ENCODE measurements around the gene CSNK2A1.
"Not testable (repeated sequence)": the region's sequence is repeated elsewhere in the genome, so short reads cannot be mapped to it uniquely, and the experiment has no call there.

Gene CSNK2A1

DNA sequence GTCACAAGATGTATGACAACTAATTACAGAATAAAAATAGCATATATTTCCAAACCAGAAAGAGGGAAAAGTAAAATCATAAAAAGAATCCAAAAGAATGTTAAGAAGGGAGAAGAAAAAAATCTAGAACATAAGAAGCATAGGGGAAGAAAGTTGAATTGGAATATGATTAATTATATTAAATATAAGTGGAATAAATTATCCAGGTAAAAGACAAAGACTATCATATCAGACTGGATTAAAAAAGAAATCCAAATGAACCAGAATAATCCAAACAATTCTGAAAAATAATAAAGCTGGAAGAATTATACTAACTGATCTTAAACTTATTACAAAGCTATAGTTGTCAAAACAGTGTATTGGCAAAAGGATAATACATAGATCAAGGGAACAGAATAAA lies 23.6 kb downstream of the CSNK2A1 start:
- TF ChIP-seq, protein P1, sequence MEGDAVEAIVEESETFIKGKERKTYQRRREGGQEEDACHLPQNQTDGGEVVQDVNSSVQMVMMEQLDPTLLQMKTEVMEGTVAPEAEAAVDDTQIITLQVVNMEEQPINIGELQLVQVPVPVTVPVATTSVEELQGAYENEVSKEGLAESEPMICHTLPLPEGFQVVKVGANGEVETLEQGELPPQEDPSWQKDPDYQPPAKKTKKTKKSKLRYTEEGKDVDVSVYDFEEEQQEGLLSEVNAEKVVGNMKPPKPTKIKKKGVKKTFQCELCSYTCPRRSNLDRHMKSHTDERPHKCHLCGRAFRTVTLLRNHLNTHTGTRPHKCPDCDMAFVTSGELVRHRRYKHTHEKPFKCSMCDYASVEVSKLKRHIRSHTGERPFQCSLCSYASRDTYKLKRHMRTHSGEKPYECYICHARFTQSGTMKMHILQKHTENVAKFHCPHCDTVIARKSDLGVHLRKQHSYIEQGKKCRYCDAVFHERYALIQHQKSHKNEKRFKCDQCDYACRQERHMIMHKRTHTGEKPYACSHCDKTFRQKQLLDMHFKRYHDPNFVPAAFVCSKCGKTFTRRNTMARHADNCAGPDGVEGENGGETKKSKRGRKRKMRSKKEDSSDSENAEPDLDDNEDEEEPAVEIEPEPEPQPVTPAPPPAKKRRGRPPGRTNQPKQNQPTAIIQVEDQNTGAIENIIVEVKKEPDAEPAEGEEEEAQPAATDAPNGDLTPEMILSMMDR (IDR thresholded peaks at IDR 0.05) = no peak
- no peak for TF ChIP-seq ZFX (IDR thresholded peaks at IDR 0.05; ENCODE audit: borderline replicate concordance)
- H3K27ac ChIP-seq = no peak overlapping the region

DNA sequence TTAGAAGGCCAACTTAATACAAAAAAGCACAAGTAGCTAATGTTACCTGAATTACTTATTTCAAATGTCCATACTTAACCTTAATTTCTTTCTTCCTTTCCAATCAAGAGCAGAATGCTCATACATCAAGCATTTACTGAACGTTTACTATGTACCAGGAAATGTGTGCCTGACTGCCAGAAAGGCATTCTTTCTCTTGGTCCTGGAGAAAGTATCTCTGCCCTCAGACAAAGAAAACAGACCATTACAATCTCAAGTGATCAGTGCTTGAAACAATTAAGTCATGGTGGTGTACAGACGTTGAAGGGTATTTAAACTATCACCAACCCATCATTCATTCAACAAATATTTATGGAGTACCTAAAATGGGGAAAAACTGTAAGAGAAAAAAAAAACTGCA lies 26.4 kb downstream of the CSNK2A1 start:
- TF ChIP-seq, protein P1 (IDR thresholded peaks at IDR 0.05) = no peak
- TF ChIP-seq ZFX (IDR thresholded peaks at IDR 0.05; ENCODE audit: borderline replicate concordance) = no peak
- no peak overlapping the region for H3K27ac ChIP-seq

DNA sequence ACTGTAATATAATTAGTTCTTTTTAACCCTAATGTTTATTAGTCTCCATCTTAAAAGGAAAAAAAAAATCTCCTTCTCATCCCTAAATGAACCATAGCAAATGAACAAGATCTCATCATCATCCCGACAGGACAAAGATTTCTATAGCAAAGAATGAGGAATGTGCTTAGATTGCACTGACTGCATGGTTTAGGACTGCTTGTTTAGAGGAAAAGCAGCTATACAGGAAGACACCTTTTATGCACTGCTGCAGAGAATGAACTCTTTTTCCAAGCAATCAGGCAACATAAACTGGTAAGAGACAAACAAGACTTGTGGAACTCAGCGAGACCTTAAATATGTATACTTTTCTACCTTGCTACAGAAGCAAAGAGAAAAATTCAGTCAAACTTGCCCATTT lies 26.8 kb downstream of the CSNK2A1 start:
- no peak overlapping the region for H3K27ac ChIP-seq
- no peak for TF ChIP-seq ZFX (IDR thresholded peaks at IDR 0.05; ENCODE audit: borderline replicate concordance)
- TF ChIP-seq, protein P1 (IDR thresholded peaks at IDR 0.05) = no peak

DNA sequence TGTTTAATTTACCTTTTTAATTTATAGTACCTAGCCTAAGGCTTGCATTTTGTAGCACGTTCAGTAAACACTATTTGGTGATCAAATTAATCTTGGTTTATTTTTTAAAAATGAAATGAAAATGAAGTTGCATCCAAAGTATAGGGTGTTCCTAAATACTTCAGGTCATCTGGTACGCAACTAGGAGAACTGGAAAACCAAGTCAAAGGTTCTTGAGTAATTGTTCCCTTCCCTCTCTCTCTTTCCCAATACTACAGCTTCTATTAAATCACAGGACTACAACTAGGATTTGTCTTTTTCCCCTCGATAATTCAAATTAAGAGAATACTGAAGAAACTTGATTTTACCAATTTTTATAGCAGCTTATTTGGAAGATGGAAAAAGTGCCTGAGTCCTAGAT lies 27.9 kb downstream of the CSNK2A1 start:
- TF ChIP-seq, protein P1 (IDR thresholded peaks at IDR 0.05) = no peak
- no peak for TF ChIP-seq ZFX (IDR thresholded peaks at IDR 0.05; ENCODE audit: borderline replicate concordance)
- no peak overlapping the region for H3K27ac ChIP-seq

DNA sequence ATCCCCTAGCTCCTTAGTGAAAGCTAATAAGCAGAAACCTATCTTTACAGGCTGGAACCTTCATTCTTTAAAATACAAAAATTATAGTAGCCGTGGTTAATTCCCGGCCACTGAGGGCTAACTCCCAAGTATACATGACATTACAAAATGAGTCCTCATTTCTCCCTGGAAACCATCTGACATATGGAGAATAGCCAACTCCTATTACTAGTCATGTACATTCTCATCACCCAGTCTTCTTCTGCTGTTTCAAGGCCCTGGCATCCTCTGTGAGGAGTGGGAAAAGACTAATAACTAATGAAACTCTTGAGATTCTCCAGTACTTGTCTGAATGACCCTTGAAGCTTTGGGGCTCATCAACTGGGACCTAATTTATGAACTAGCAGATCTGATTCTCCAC lies 30.2 kb downstream of the CSNK2A1 start:
- TF ChIP-seq ZFX (IDR thresholded peaks at IDR 0.05; ENCODE audit: borderline replicate concordance) = no peak
- TF ChIP-seq, protein P1 (IDR thresholded peaks at IDR 0.05) = no peak
- no peak overlapping the region for H3K27ac ChIP-seq

DNA sequence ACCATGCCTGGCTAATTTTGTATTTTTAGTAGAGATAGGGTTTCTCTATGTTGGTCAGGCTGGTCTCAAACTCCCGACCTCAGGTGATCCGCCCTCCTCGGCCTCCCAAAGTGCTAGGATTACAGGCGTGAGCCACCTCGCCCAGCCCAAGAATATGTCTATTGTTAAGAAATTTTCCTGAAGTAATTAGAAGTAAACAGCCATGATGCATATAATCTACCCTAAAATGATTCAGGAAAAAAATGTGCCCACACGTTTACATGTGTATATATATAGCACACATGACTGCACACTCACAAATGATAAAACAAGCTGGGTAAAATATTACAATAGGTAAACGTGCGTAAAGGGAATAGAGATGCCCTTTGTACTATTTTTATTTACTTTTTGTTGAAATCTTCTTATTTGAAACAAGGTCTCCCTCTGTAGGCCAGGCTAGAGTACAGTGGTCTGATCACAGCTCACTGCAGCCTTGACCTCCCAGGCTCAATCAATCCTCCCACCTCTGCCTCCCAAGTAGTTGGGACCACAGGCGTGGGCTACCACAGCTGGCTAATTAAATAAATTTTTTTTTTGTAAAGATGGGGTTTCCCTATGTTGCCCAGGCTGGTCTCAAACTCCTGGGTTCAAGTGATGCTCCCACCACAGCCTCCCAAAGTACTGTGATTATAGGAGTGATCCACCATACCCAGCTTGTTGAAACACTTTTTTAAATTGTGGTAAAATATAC lies 33.1 kb downstream of the CSNK2A1 start:
- TF ChIP-seq, protein P1 (IDR thresholded peaks at IDR 0.05) = peak; percentile 29
- H3K27ac ChIP-seq = peak overlapping the region; percentile 9; the same call in 1 of the 2 replicates

DNA sequence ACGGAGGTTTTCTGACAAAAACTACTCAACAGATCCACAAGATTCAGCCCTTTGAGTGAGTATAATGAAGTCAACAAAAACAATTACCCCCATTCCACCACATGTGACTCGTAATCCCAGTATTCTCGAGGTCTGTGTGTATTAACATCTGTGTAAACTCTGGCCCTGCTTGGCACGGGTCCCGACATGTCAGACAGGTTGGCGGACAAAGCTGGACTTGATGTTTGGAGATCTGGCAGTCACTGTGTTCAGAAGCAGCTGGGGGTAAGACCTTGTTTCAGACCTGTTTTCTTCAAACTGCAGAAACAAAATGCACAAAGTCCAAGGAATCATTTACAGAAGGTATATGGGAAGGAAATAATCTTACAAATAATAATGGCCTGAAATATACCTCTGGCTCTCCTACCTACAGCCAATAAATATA lies 35.2 kb downstream of the CSNK2A1 start:
- H3K27ac ChIP-seq = not testable (repeated sequence)

All from 22Rv1 (cell line).